Stomach (tissue), 9 donors: ENCODE measurements around the gene POC1A. TPM values are rescaled to one million over a fixed set of nuclear protein-coding genes. Genes with fewer than 3 reads are reported as not detected.

Experiments used
- DNase-seq, 2 donors: peaks; one replicate each; pipeline versions ENCODE4 v3.0.0 to v3.0.0-alpha.2; 2013 to 2019
- H3K27ac ChIP-seq, 5 donors: fragments of 200-600 bp in 4 of 5; sonication (generic) in 4 of 5; one replicate each; pipeline ENCODE4 v1.5.1; 2013 to 2019; ENCODE audit warnings: mild to moderate bottlenecking in 1 of 5, moderate library complexity in 1 of 5
- H3K27me3 ChIP-seq, 3 donors: fragments of 200-600 bp; sonication (generic); one replicate each; pipeline ENCODE4 v1.5.1; 2017 to 2019; ENCODE audit warnings: mixed run types in 1 of 3
- H3K36me3 ChIP-seq, 4 donors: fragments of 200-600 bp; sonication (generic); 1 replicate in 3 of 4; 2 replicates in 1 of 4; pipeline ENCODE4 v1.5.1; 2016 to 2019
- H3K4me1 ChIP-seq, 4 donors: fragments of 200-600 bp; sonication (generic); one replicate each; pipeline ENCODE4 v1.5.1; 2016 to 2019
- H3K4me3 ChIP-seq, 4 donors: fragments of 200-600 bp; sonication (generic) in 3 of 4; one replicate each; pipeline ENCODE4 v1.5.1; 2016 to 2019; ENCODE audit warnings: mild to moderate bottlenecking in 1 of 4
- H3K9me3 ChIP-seq, 4 donors: fragments of 200-600 bp; sonication (generic); one replicate each; pipeline ENCODE4 v1.5.1; 2016 to 2019
- CTCF ChIP-seq, 7 experiments: fragments of 450-650 bp in 4 of 7; fragments of 200-600 bp in 3 of 7; sonication (generic) in 3 of 7; IDR thresholded peaks; one replicate each; pipeline ENCODE4 v1.5.1; 2016 to 2019; ENCODE audit warnings: antibody characterized with exemption in 7 of 7, control low read depth in 2 of 7, mild to moderate bottlenecking in 1 of 7
- EP300 ChIP-seq: sonication (generic); formaldehyde crosslinking; IDR thresholded peaks from one replicate; pipeline ENCODE4 v1.6.1; 2017; ENCODE audit warnings: antibody characterized with exemption
- POLR2A ChIP-seq, 4 donors: fragments of 450-650 bp; IDR thresholded peaks; one replicate each; pipeline ENCODE4 v1.6.1; 2016; ENCODE audit warnings: antibody characterized with exemption in 4 of 4, control low read depth in 2 of 4, mild to moderate bottlenecking in 1 of 4, moderate library complexity in 1 of 4
- POLR2AphosphoS5 ChIP-seq, 3 donors: sonication (generic); formaldehyde crosslinking; IDR thresholded peaks; one replicate each; pipeline ENCODE4 v1.6.1; 2016; ENCODE audit warnings: antibody characterized with exemption in 3 of 3
- WGBS, 5 donors: extraction: QIAGEN DNeasy Blood & Tissue Kit in 3 of 5; methylation state at CpG; one replicate each; pipeline versions ENCODE4 v1.1.5 to v1.1.7; 2013 to 2018; 5-methylcytosine and 5-hydroxymethylcytosine counted together
- intact Hi-C: fragments of 100-400 bp; cut with DNase I; formaldehyde crosslinking; loops from one replicate; pipeline ENCODE4 v1.15.1; 2023; ENCODE audit warnings: low total_unique reads
- polyA plus RNA-seq, 3 donors: library from polyadenylated mRNA; stranded (reverse); fragments of 200-250 nt; gene quantifications; one replicate each; pipeline ENCODE4 v1.2.3, GENCODE V29; 2013
- total RNA-seq, 5 donors: library from RNA; depleted of rRNA; stranded (reverse); fragments of >200 nt; gene quantifications; one replicate each; pipeline versions ENCODE4 v1.1.0 to v1.2.3, GENCODE V29; 2014 to 2016
- donor health status: healthy with polysubstance abuse.
- donor health status: Bipolar disorder and iron deficiency.
- donor health status: healthy.

The POC1A gene
- total and polyA plus RNA-seq, 8 donors = 1.8 to 23.2 (median 3.5) TPM; not detected in 1

GRCh38 chr3:52062505-52062904, 91.7 kb downstream of the POC1A start:
- DNase-seq = no peak
- Histone ChIP-seq H3K9me3 (no peaks in the 10 kb centered on the region), H3K36me3 (no peaks in the 10 kb centered on the region), H3K27ac (no peak overlapping the region), H3K27me3 (no peaks in the 10 kb centered on the region), H3K4me3 (no peak overlapping the region), H3K4me1 (peaks cover 3 to 27% (median 8%) of the 10 kb centered on the region in 4 donors)
- intact Hi-C loops = no loop called here
- WGBS, 5 donors = 46 to 74% (median 62%) methylated on average over 5 of the region's 5 CpGs
- TF ChIP-seq POLR2A (IDR thresholded peaks at IDR 0.05) = no peak
- no peak for TF ChIP-seq CTCF (IDR thresholded peaks at IDR 0.05)
- TF ChIP-seq POLR2AphosphoS5 (IDR thresholded peaks at IDR 0.05) = peak in 1 of 3 donors; percentile 23
- TF ChIP-seq EP300 = no peak

GRCh38 chr3:52061121-52061910, 92.9 kb downstream of the POC1A start:
- no peak overlapping the region for H3K4me3 ChIP-seq
- no peaks in the 10 kb centered on the region for H3K27me3 ChIP-seq
- intact Hi-C loops = no loop called here
- H3K9me3 ChIP-seq = no peaks in the 10 kb centered on the region
- H3K36me3 ChIP-seq = no peaks in the 10 kb centered on the region
- H3K4me1 ChIP-seq = peaks cover 4 to 34% (median 13%) of the 10 kb centered on the region in 4 donors
- 56 to 72% (median 65%) methylated on average over 4 of the region's 4 CpGs for WGBS, 5 donors
- peak in 1 of 2 donors; percentile 40 for DNase-seq
- peak overlapping the region in 1 of 5 donors; percentile 36 for H3K27ac ChIP-seq
- TF ChIP-seq POLR2A (IDR thresholded peaks at IDR 0.05) (no peak), CTCF (IDR thresholded peaks at IDR 0.05) (no peak), POLR2AphosphoS5 (IDR thresholded peaks at IDR 0.05) (no peak)

GRCh38 chr3:52059781-52060180, 94.4 kb downstream of the POC1A start:
- no peak overlapping the region for H3K27ac ChIP-seq
- no peaks in the 10 kb centered on the region for H3K36me3 ChIP-seq
- intact Hi-C loops = no loop called here
- no peak overlapping the region for H3K4me3 ChIP-seq
- WGBS, 5 donors = 89 to 94% (median 93%) methylated on average over 7 of the region's 7 CpGs
- TF ChIP-seq POLR2AphosphoS5 (IDR thresholded peaks at IDR 0.05) = no peak
- TF ChIP-seq POLR2A (IDR thresholded peaks at IDR 0.05) = no peak
- no peak for TF ChIP-seq CTCF (IDR thresholded peaks at IDR 0.05)
- no peak for TF ChIP-seq EP300
- no peaks in the 10 kb centered on the region for H3K9me3 ChIP-seq
- no peaks in the 10 kb centered on the region for H3K27me3 ChIP-seq
- H3K4me1 ChIP-seq = peaks cover 6 to 40% (median 18%) of the 10 kb centered on the region in 4 donors
- no peak for DNase-seq

- TF ChIP-seq CTCF (IDR thresholded peaks at IDR 0.05) (no peak), POLR2A (IDR thresholded peaks at IDR 0.05) (no peak), EP300 (no peak), POLR2AphosphoS5 (IDR thresholded peaks at IDR 0.05) (no peak)
- Histone ChIP-seq H3K4me1 (peaks cover 25 to 58% (median 36%) of the 10 kb centered on the region in 4 donors), H3K27me3 (no peaks in the 10 kb centered on the region), H3K9me3 (no peaks in the 10 kb centered on the region), H3K27ac (peak overlapping the region; percentile 62 to 94 (median 89)), H3K4me3 (peak overlapping the region; percentile 46 to 82 (median 63)), H3K36me3 (peaks cover 0 to 11% (median 7%) of the 10 kb centered on the region in 4 donors)
- no peak for DNase-seq
- WGBS, 5 donors = 50 to 61% (median 55%) methylated on average over 10 to 14 of the region's 14 CpGs
- intact Hi-C loops = no loop called here
These were observed 96.3 kb downstream of the POC1A start for GRCh38 chr3:52057812-52058495.
